Measurements from ENCODE around the gene FAAP20.

FAAP20 gene

DNA sequence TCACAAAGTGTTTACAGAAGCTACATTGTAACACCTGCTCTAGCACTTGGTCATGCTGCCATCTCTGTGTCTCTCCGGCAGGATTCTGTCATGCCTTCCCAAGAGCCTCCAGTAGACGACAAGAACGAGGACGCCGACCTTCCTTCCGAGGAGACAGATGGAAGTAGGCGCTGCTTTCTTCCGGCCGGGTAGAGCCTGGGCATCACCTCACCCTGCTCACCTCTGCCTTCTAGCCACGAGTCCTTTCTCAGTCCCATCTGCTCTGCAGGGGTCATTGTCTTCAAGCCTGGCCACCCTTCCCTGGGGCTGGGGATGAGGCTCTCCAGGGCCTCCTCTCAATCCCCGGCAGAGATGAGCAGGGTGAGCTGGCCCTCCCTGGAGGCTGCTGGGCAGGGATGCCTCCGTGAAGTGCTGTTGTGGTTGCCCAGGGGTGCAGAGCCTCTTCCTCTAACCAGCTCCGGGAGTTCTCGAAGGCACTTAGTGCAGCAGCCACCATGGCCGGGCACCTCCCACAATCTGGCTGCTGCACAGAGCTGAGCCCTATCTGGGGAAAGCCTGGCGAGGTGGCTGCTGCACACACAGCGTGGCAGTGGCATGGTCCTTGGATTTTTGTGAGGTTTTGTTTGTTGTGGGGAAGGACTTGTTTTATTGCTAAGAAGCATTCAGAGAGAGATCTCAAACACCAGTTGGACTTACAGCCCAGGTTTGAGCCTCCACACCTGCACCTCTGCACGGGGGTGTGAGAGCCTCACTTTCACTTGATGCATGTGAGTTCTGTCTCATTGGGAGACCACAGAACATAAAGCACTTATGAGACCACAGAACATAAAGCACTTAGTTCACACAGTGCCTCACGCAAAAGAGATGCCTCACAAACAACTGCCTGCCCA lies 48.4 kb downstream of the FAAP20 start:
- TF ChIP-seq, protein P1, sequence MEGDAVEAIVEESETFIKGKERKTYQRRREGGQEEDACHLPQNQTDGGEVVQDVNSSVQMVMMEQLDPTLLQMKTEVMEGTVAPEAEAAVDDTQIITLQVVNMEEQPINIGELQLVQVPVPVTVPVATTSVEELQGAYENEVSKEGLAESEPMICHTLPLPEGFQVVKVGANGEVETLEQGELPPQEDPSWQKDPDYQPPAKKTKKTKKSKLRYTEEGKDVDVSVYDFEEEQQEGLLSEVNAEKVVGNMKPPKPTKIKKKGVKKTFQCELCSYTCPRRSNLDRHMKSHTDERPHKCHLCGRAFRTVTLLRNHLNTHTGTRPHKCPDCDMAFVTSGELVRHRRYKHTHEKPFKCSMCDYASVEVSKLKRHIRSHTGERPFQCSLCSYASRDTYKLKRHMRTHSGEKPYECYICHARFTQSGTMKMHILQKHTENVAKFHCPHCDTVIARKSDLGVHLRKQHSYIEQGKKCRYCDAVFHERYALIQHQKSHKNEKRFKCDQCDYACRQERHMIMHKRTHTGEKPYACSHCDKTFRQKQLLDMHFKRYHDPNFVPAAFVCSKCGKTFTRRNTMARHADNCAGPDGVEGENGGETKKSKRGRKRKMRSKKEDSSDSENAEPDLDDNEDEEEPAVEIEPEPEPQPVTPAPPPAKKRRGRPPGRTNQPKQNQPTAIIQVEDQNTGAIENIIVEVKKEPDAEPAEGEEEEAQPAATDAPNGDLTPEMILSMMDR (IDR thresholded peaks at IDR 0.05), result no peak
- peaks cover 11% of the 10 kb centered on the region for H3K36me3 Mint-ChIP-seq (ENCODE audit: low read depth)
- H3K27me3 Mint-ChIP-seq (ENCODE audit: low read depth, poor library complexity), result no peaks in the 10 kb centered on the region
- no peak overlapping the region for H3K4me3 Mint-ChIP-seq
- no peaks in the 10 kb centered on the region for H3K4me1 Mint-ChIP-seq
- H3K27ac Mint-ChIP-seq, result no peak overlapping the region
- DNase-seq, result no peak
- no peaks in the 10 kb centered on the region for H3K9me3 Mint-ChIP-seq

DNA sequence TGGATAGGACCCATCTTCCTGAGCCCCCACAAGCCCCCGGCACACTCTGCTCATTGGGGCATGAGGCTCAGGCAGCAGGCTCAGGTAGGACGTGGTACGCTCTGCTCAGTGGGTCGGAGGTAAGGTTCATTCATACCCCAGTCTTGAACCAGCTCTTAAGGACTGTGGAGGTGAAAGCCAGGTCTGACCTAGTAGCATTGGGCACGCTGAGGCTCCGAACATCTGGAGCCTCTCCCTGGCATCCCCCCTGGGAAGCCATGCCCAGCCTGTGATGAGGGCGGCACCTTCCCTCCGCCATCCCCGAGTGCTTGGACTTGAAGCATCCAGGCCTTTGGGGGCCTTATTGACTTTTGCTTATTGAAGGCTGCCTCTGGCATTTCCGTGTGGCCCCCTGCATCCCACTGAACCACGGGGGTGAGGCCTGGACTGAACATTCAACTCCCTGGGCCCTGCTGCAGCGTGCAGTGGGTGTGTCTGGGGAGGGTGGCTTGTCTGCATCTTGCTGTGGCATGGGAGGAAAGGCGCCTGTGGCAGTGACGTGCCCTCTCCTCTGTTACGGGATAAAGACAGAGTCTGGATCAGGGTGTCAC lies 50.0 kb downstream of the FAAP20 start:
- Mint-ChIP-seq H3K4me3 (no peak overlapping the region), H3K27me3 (ENCODE audit: low read depth, poor library complexity) (peaks cover 3% of the 10 kb centered on the region), H3K9me3 (no peaks in the 10 kb centered on the region), H3K4me1 (peaks cover 6% of the 10 kb centered on the region), H3K36me3 (ENCODE audit: low read depth) (peaks cover 6% of the 10 kb centered on the region), H3K27ac (no peak overlapping the region)
- TF ChIP-seq, protein P1 (IDR thresholded peaks at IDR 0.05), result no peak
- DNase-seq, result no peak

DNA sequence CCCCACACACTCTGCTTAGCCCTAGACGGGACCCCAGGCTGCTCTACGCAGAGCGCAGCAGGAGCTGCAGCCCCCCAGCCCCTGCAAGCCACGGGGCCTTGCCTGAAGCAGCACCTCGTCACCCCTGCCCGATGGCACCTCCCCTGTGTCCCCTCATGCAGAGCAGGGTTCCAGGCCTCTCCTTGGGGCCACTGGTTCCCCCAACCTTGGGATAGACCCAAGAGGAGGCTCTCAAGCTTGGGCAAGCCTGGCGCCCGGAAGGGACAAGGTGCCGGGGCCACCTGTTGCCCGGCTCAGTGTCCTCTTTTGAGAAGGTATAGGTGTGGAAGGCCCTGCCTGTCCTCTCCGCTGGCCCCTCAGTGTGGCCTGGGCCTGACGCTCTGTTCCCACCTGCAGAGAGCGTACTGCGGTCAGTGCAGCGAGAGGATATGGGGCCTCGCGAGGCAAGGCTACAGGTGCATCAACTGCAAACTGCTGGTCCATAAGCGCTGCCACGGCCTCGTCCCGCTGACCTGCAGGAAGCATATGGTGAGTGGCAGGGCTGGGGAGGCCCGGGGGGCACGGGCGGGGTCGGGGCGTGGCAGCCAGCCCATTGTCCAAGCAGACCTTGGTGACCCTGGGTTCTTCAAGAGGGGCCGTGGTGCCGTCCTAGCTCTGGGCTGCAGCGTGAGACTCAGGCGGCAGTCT lies 50.6 kb downstream of the FAAP20 start:
- DNase-seq, result no peak
- Mint-ChIP-seq H3K36me3 (ENCODE audit: low read depth) (peaks cover 3% of the 10 kb centered on the region), H3K4me1 (peaks cover 11% of the 10 kb centered on the region), H3K27me3 (ENCODE audit: low read depth, poor library complexity) (peaks cover 3% of the 10 kb centered on the region), H3K27ac (no peak overlapping the region), H3K4me3 (no peak overlapping the region), H3K9me3 (no peaks in the 10 kb centered on the region)
- TF ChIP-seq, protein P1 (IDR thresholded peaks at IDR 0.05), result no peak

DNA sequence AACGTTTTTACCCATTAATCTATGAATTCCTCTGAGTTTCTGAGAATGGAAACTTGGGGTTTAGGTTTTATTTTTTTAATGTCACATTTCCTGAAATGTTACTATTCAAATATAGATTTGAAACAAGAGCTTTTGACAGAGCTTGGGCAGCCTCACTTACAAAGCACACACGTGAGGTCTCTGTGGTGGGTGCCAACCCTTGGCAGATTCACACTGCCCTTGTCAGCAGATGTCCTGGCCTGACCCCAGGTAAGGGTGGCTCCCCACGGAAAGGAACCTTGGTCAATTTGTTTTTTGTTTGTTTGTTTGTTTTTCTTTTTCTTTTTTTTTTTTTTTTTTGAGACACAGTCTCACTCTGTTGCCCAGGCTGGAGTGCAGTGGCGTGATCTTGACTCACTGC lies 53.5 kb downstream of the FAAP20 start:
- Mint-ChIP-seq H3K4me1 (peaks cover 40% of the 10 kb centered on the region), H3K4me3 (no peak overlapping the region), H3K27ac (peak overlapping the region; percentile 80), H3K27me3 (ENCODE audit: low read depth, poor library complexity) (peaks cover 3% of the 10 kb centered on the region), H3K9me3 (no peaks in the 10 kb centered on the region), H3K36me3 (ENCODE audit: low read depth) (no peaks in the 10 kb centered on the region)
- no peak for DNase-seq
- TF ChIP-seq, protein P1 (IDR thresholded peaks at IDR 0.05), result no peak
